A549 (cell line): ENCODE data around the gene ZNF354C. TPM values are rescaled to one million over a fixed set of nuclear protein-coding genes. Genes with fewer than 3 reads are reported as not detected.
"Not testable (repeated sequence)": the region's sequence is repeated elsewhere in the genome, so short reads cannot be mapped to it uniquely, and the experiment has no call there.

Experiments used
- ATAC-seq, 2 experiments: fragments of 200-7000 bp in 1 of 2; fragments of >200 bp in 1 of 2; cut with Nextera tagmentation in 1 of 2; cut with Tn5 transposase in 1 of 2; 3 replicates each; pipeline versions ENCODE4 v1.8.0 to v1.9.1; 2018 to 2020; ENCODE audit warnings: mild to moderate bottlenecking in 1 of 2, moderate library complexity in 1 of 2
- CTCF ChIA-PET: fragments of 300-600 bp; sonication (Branson Sonifier 250); formaldehyde crosslinking; extraction: SDS; loops from one replicate; lab custom pipeline; 2021; ENCODE audit warnings: antibody characterized with exemption, inconsistent platforms; lab: Yijun Ruan, JAX
- POLR2A ChIA-PET: fragments of 350-600 bp; formaldehyde crosslinking; extraction: SDS; loops from one replicate; lab custom pipeline; 2021; ENCODE audit warnings: antibody characterized with exemption, inconsistent platforms; lab: Yijun Ruan, JAX
- DNase-seq, 2 experiments: peaks; one replicate each; pipeline versions ENCODE4 v3.0.0 to v3.0.0-alpha.2; 2011 to 2016; ENCODE audit warnings: low read depth in 1 of 2, low spot score in 1 of 2
- FAIRE-seq: peaks from 2 replicates; lab custom pipeline; 2011; peaks lifted over from hg19 to GRCh38; lab: Jason Lieb, UNC
- H3K27ac ChIP-seq, 2 experiments: fragments of >200 bp; sonication (Bioruptor Twin); formaldehyde crosslinking; 3 replicates each; pipeline ENCODE4 v1.5.1; 2016 to 2017
- H3K4me1 ChIP-seq: fragments of >200 bp; sonication (Bioruptor Twin); formaldehyde crosslinking; 3 replicates; pipeline ENCODE4 v1.6.1; 2016
- H3K4me2 ChIP-seq: fragments of >200 bp; sonication (Bioruptor Twin); formaldehyde crosslinking; 3 replicates; pipeline ENCODE4 v1.6.1; 2016
- H3K4me3 ChIP-seq: fragments of >200 bp; sonication (Bioruptor Twin); formaldehyde crosslinking; 3 replicates; pipeline ENCODE4 v1.5.1; 2016
- H3K9me3 ChIP-seq: fragments of >200 bp; sonication (Bioruptor Twin); formaldehyde crosslinking; 3 replicates; pipeline ENCODE4 v1.6.1; 2016
- BCL3 ChIP-seq: fragments of >200 bp; sonication (Bioruptor Twin); formaldehyde crosslinking; IDR thresholded peaks from 3 replicates; pipeline ENCODE4 v1.6.1; 2016
- BHLHE40 ChIP-seq: IDR thresholded peaks from 2 replicates; pipeline ENCODE4 v1.6.1; 2012; ENCODE audit warnings: low read depth, low read length, inconsistent platforms
- CBX2 ChIP-seq: fragments of 200-600 bp; sonication (generic); IDR thresholded peaks from 2 replicates; pipeline ENCODE4 v1.6.1; 2016; ENCODE audit warnings: low read depth, mild to moderate bottlenecking, borderline replicate concordance
- CHD4 ChIP-seq: fragments of 200-600 bp; sonication (generic); IDR thresholded peaks from 2 replicates; pipeline ENCODE4 v1.6.1; 2016; ENCODE audit warnings: antibody characterized with exemption, mild to moderate bottlenecking, borderline replicate concordance
- E2F6 ChIP-seq: IDR thresholded peaks from 2 replicates; pipeline ENCODE4 v1.6.1; 2012; ENCODE audit warnings: low read depth, borderline replicate concordance
- EHMT2 ChIP-seq: fragments of 200-600 bp; sonication (generic); IDR thresholded peaks from 2 replicates; pipeline ENCODE4 v1.6.1; 2016; ENCODE audit warnings: antibody characterized with exemption, low read depth, mild to moderate bottlenecking, moderate library complexity
- EP300 ChIP-seq, 2 experiments: fragments of >200 bp; sonication (Bioruptor Twin); formaldehyde crosslinking; IDR thresholded peaks; 2 replicates in 1 of 2; 3 replicates in 1 of 2; pipeline ENCODE4 v1.6.1; 2016 to 2017
- FOSB ChIP-seq: fragments of 250-450 bp; sonication (Bioruptor Pico); IDR thresholded peaks from 2 replicates; pipeline ENCODE4 v1.5.0; 2020; ENCODE audit warnings: mild to moderate bottlenecking, moderate library complexity
- FOSL2 ChIP-seq, 2 experiments: fragments of 450-650 bp in 1 of 2; fragments of >200 bp in 1 of 2; sonication (Bioruptor Twin) in 1 of 2; formaldehyde crosslinking; IDR thresholded peaks; 2 replicates each; pipeline versions ENCODE4 v1.5.0 to v1.6.1; 2016 to 2020; ENCODE audit warnings: mild to moderate bottlenecking in 1 of 2, moderate library complexity in 1 of 2
- HES2 ChIP-seq: fragments of >200 bp; sonication (Bioruptor Twin); formaldehyde crosslinking; IDR thresholded peaks from 2 replicates; pipeline ENCODE4 v1.6.1; 2016
- HOXB5 ChIP-seq: fragments of 250-450 bp; sonication (Bioruptor Pico); IDR thresholded peaks from 2 replicates; pipeline ENCODE4 v1.5.0; 2020; ENCODE audit warnings: mild to moderate bottlenecking, moderate library complexity
- JUNB ChIP-seq: fragments of >200 bp; sonication (Bioruptor Twin); formaldehyde crosslinking; IDR thresholded peaks from 2 replicates; pipeline ENCODE4 v1.6.1; 2016
- KDM5A ChIP-seq: fragments of 200-600 bp; sonication (generic); IDR thresholded peaks from 2 replicates; pipeline ENCODE4 v1.6.1; 2016; ENCODE audit warnings: antibody characterized with exemption, mild to moderate bottlenecking
- MAFK ChIP-seq: fragments of 450-650 bp; IDR thresholded peaks from 2 replicates; pipeline ENCODE4 v1.6.1; 2014; ENCODE audit not compliant: partially characterized antibody
- MAX ChIP-seq: IDR thresholded peaks from 2 replicates; pipeline ENCODE4 v1.6.1; 2012
- NFE2L2 ChIP-seq: fragments of 150-350 bp; conservative IDR thresholded peaks from 2 replicates; pipeline ENCODE4 v1.6.1; 2014; ENCODE audit warnings: low read length
- RFX5 ChIP-seq: fragments of 450-650 bp; IDR thresholded peaks from 2 replicates; pipeline ENCODE4 v1.7.1; 2014; ENCODE audit warnings: antibody characterized with exemption, mild to moderate bottlenecking, moderate library complexity
- SMC3 ChIP-seq: fragments of >200 bp; sonication (Bioruptor Twin); formaldehyde crosslinking; IDR thresholded peaks from 3 replicates; pipeline ENCODE4 v1.6.1; 2018; ENCODE audit warnings: inconsistent platforms
- TP53 ChIP-seq: fragments of 250-450 bp; sonication (Bioruptor Pico); IDR thresholded peaks from 2 replicates; pipeline ENCODE4 v1.5.0; 2021; ENCODE audit warnings: mild to moderate bottlenecking, moderate library complexity
- USF2 ChIP-seq: fragments of 450-650 bp; IDR thresholded peaks from 2 replicates; pipeline ENCODE4 v1.6.1; 2014; ENCODE audit warnings: antibody characterized with exemption
- WGBS: methylation state at CpG from one replicate; pipeline ENCODE4 v1.1.6; 2017; ENCODE audit errors: missing lambda C conversion rate; 5-methylcytosine and 5-hydroxymethylcytosine counted together
- polyA plus RNA-seq, 4 experiments: library from polyadenylated mRNA; depleted of rRNA in 3 of 4; stranded (reverse); fragments of >200 nt; fragmentation: RNase III in 1 of 4; extraction: RNeasy Plus Mini Kit Qiagen cat#74134 plus additional on column Dnase treatment in 1 of 4; gene quantifications; 2 replicates in 3 of 4; 3 replicates in 1 of 4; pipeline ENCODE4 v1.2.3, GENCODE V29; 2011 to 2017

The ZNF354C gene
- polyA plus RNA-seq, 2 of the 4 experiments (the other 2 are of a cell fraction), result 1.7 to 2.3 TPM

GRCh38 chr5:179089502-179089901 lies 29.3 kb downstream of the ZNF354C start:
- H3K4me3 ChIP-seq, result no peak overlapping the region
- TF ChIP-seq CBX2, result no peak
- no peak for TF ChIP-seq MAFK
- TF ChIP-seq BHLHE40, result no peak
- no peak for TF ChIP-seq NFE2L2
- TF ChIP-seq HES2, result no peak
- no peak for TF ChIP-seq FOSB (CRISPR knock-in tag)
- no peak for TF ChIP-seq CHD4
- no peak for TF ChIP-seq HOXB5
- TF ChIP-seq JUNB, result no peak
- no peak for TF ChIP-seq BCL3
- no peak for TF ChIP-seq MAX
- no peak for TF ChIP-seq EHMT2
- no peak for TF ChIP-seq EP300 (IDR thresholded peaks at IDR 0.05)
- TF ChIP-seq USF2, result no peak
- peaks cover 34% of the 10 kb centered on the region for H3K9me3 ChIP-seq
- DNase-seq (no peak), FAIRE-seq (no peak), ATAC-seq (no peak)
- no peak overlapping the region for H3K27ac ChIP-seq
- ChIA-PET POLR2A (no interaction called here), CTCF (no interaction called here)
- no peaks in the 10 kb centered on the region for H3K4me1 ChIP-seq
- WGBS, result 4% methylated on average over 2 of the region's 2 CpGs
- no peak overlapping the region for H3K4me2 ChIP-seq

GRCh38 chr5:179101282-179101681 lies 41.1 kb downstream of the ZNF354C start:
- CTCF ChIA-PET, FAIRE-seq, H3K4me3 ChIP-seq, H3K4me2 ChIP-seq, H3K4me1 ChIP-seq, DNase-seq, POLR2A ChIA-PET, ATAC-seq, H3K27ac ChIP-seq: not testable (repeated sequence)
- WGBS, result 52% methylated on average over 14 of the region's 17 CpGs
- peaks cover 29% of the 10 kb centered on the region for H3K9me3 ChIP-seq

GRCh38 chr5:179110528-179110927 lies 50.4 kb downstream of the ZNF354C start:
- no peak overlapping the region for H3K27ac ChIP-seq
- ATAC-seq, result no peak
- DNase-seq, result no peak
- H3K4me3 ChIP-seq, result no peak overlapping the region
- no peak overlapping the region for H3K4me2 ChIP-seq
- CTCF ChIA-PET, result no interaction called here
- WGBS, result 4% methylated on average over 9 of the region's 9 CpGs
- no peak for FAIRE-seq
- POLR2A ChIA-PET, result no interaction called here
- no peak for TF ChIP-seq KDM5A
- no peak for TF ChIP-seq TP53 (CRISPR knock-in tag)
- no peak for TF ChIP-seq FOSL2 (IDR thresholded peaks at IDR 0.05)
- TF ChIP-seq FOSL2 (CRISPR knock-in tag; IDR thresholded peaks at IDR 0.05), result no peak
- TF ChIP-seq RFX5, result no peak
- no peak for TF ChIP-seq E2F6
- TF ChIP-seq SMC3, result no peak
- H3K4me1 ChIP-seq, result no peaks in the 10 kb centered on the region
- H3K9me3 ChIP-seq, result peaks cover 22% of the 10 kb centered on the region; the same call in 2 of the 3 replicates
